ENCODE measurements around the gene GAK. TPM values are rescaled to one million over a fixed set of nuclear protein-coding genes. Genes with fewer than 3 reads are reported as not detected.

The GAK gene
- total and polyA plus RNA-seq, 2 of the 13 experiments (the other 11 are each of a cell fraction or from before 2014, with no cell fraction given): 17.5 to 44.3 TPM

DNA sequence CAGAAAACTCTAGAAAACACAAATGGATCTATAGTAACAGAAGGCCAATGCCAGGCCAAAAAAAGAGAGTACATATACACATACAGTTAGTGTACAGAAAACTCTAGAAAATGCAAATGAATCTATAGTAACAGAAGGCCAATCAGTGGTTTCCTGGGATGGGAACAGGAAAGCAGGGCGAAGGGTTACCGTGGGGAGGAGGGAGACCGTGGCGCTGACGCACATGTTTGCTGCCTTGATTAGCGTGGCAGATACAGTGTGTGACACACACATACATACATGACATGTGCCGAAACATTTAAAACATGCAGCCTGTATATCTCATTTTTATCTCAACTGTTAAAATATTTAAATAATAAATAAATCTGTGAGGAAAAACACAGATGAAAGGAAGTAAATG is 14.7 kb downstream of the GAK start:
- no peak for ATAC-seq
- DNase-seq (ENCODE audit: low spot score): no peak
- BruUV-seq (replicated peaks): no TSS peak
- Histone ChIP-seq H2AFZ (ENCODE audit: low read length) (no peak overlapping the region), H3K4me2 (ENCODE audit: low read depth, low read length) (no peak overlapping the region), H3K9ac (ENCODE audit: insufficient read depth, low read depth, low read length) (no peak overlapping the region), H3K9me3 (ENCODE audit: low read length) (no peaks in the 10 kb centered on the region), H4K20me1 (ENCODE audit: insufficient read depth, low read length) (0 out of 2 replicates have a peak, but pooled peaks cover 2% of the 10 kb centered on the region), H3K4me1 (ENCODE audit: insufficient read depth, low read length) (no peaks in the 10 kb centered on the region), H3K36me3 (replicated peaks in 1 of 2; ENCODE audit: control insufficient read depth in 1 of 2, insufficient read depth in 2 of 2, low read length in 2 of 2) (peaks cover 0 to 11% of the 10 kb centered on the region in 2 experiments; a peak in 3 of 5 replicates), H3K4me3 (replicated peaks in 1 of 3; ENCODE audit: insufficient read depth in 1 of 3, low read depth in 2 of 3, low read length in 3 of 3) (no peak overlapping the region), H3K27me3 (ENCODE audit: control insufficient read depth in 1 of 2, insufficient read depth in 2 of 2, low read length in 2 of 2) (no peaks in the 10 kb centered on the region), H3K79me2 (ENCODE audit: insufficient read depth, low read length) (peaks cover 65% of the 10 kb centered on the region), H3K27ac (ENCODE audit: extremely low read length, insufficient read depth, low read length) (no peak overlapping the region)
- no peak for FAIRE-seq
- WGBS (ENCODE audit: low lambda C conversion rate): 97% methylated on average over 7 of the region's 7 CpGs
- intact Hi-C loops (cut with micrococcal nuclease; ENCODE audit: unreplicated experiment): no loop called here
- ChIA-PET CTCF (ENCODE audit: low intra/inter-chr PET ratio, low total read pairs) (no interaction called here), POLR2A (no interaction called here)
- in situ Hi-C loops (cut with HindIII; ENCODE audit: extremely low pct_ligation_motif_present, low pct_unique_long_range_greater_than_20kb): no loop called here
- TF ChIP-seq, protein P1, sequence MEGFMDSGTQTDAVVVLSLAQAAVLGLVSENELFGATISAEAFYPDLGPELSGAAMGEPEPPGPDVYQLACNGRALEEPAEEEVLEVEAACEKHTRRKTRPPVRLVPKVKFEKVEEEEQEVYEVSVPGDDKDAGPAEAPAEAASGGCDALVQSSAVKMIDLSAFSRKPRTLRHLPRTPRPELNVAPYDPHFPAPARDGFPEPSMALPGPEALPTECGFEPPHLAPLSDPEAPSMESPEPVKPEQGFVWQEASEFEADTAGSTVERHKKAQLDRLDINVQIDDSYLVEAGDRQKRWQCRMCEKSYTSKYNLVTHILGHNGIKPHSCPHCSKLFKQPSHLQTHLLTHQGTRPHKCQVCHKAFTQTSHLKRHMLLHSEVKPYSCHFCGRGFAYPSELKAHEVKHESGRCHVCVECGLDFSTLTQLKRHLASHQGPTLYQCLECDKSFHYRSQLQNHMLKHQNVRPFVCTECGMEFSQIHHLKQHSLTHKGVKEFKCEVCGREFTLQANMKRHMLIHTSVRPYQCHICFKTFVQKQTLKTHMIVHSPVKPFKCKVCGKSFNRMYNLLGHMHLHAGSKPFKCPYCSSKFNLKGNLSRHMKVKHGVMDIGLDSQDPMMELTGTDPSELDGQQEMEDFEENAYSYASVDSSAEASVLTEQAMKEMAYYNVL (CRISPR knock-in tag; IDR thresholded peaks at IDR 0.05; ENCODE audit: borderline replicate concordance): no peak
- TF ChIP-seq, protein P2, sequence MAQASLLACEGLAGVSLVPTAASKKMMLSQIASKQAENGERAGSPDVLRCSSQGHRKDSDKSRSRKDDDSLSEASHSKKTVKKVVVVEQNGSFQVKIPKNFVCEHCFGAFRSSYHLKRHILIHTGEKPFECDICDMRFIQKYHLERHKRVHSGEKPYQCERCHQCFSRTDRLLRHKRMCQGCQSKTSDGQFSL (CRISPR knock-in tag; IDR thresholded peaks at IDR 0.05): no peak
- TF ChIP-seq, protein P3, sequence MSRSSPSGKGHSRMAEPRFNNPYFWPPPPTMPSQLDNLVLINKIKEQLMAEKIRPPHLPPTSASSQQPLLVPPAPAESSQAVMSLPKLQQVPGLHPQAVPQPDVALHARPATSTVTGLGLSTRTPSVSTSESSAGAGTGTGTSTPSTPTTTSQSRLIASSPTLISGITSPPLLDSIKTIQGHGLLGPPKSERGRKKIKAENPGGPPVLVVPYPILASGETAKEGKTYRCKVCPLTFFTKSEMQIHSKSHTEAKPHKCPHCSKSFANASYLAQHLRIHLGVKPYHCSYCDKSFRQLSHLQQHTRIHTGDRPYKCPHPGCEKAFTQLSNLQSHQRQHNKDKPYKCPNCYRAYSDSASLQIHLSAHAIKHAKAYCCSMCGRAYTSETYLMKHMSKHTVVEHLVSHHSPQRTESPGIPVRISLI (CRISPR knock-in tag; IDR thresholded peaks at IDR 0.05; ENCODE audit: borderline replicate concordance): no peak
- TF ChIP-seq ZNF607 (CRISPR knock-in tag; IDR thresholded peaks at IDR 0.05; ENCODE audit: borderline replicate concordance) (no peak), ZFP36L2 (CRISPR knock-in tag; IDR thresholded peaks at IDR 0.05) (no peak), ZBTB8A (CRISPR knock-in tag; IDR thresholded peaks at IDR 0.05; ENCODE audit: borderline replicate concordance, low read depth) (no peak), ZNF260 (CRISPR knock-in tag; IDR thresholded peaks at IDR 0.05; ENCODE audit: borderline replicate concordance, low read depth) (no peak)
- TF ChIP-seq, protein P4, sequence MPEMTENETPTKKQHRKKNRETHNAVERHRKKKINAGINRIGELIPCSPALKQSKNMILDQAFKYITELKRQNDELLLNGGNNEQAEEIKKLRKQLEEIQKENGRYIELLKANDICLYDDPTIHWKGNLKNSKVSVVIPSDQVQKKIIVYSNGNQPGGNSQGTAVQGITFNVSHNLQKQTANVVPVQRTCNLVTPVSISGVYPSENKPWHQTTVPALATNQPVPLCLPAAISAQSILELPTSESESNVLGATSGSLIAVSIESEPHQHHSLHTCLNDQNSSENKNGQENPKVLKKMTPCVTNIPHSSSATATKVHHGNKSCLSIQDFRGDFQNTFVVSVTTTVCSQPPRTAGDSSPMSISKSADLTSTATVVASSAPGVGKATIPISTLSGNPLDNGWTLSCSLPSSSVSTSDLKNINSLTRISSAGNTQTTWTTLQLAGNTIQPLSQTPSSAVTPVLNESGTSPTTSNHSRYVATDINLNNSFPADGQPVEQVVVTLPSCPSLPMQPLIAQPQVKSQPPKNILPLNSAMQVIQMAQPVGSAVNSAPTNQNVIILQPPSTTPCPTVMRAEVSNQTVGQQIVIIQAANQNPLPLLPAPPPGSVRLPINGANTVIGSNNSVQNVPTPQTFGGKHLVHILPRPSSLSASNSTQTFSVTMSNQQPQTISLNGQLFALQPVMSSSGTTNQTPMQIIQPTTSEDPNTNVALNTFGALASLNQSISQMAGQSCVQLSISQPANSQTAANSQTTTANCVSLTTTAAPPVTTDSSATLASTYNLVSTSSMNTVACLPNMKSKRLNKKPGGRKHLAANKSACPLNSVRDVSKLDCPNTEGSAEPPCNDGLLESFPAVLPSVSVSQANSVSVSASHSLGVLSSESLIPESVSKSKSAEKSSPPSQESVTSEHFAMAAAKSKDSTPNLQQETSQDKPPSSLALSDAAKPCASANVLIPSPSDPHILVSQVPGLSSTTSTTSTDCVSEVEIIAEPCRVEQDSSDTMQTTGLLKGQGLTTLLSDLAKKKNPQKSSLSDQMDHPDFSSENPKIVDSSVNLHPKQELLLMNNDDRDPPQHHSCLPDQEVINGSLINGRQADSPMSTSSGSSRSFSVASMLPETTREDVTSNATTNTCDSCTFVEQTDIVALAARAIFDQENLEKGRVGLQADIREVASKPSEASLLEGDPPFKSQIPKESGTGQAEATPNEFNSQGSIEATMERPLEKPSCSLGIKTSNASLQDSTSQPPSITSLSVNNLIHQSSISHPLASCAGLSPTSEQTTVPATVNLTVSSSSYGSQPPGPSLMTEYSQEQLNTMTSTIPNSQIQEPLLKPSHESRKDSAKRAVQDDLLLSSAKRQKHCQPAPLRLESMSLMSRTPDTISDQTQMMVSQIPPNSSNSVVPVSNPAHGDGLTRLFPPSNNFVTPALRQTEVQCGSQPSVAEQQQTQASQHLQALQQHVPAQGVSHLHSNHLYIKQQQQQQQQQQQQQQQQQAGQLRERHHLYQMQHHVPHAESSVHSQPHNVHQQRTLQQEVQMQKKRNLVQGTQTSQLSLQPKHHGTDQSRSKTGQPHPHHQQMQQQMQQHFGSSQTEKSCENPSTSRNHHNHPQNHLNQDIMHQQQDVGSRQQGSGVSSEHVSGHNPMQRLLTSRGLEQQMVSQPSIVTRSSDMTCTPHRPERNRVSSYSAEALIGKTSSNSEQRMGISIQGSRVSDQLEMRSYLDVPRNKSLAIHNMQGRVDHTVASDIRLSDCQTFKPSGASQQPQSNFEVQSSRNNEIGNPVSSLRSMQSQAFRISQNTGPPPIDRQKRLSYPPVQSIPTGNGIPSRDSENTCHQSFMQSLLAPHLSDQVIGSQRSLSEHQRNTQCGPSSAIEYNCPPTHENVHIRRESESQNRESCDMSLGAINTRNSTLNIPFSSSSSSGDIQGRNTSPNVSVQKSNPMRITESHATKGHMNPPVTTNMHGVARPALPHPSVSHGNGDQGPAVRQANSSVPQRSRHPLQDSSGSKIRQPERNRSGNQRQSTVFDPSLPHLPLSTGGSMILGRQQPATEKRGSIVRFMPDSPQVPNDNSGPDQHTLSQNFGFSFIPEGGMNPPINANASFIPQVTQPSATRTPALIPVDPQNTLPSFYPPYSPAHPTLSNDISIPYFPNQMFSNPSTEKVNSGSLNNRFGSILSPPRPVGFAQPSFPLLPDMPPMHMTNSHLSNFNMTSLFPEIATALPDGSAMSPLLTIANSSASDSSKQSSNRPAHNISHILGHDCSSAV (CRISPR knock-in tag; IDR thresholded peaks at IDR 0.05; ENCODE audit: borderline replicate concordance): no peak
